ENCODE measurements around the gene TMEM212. TPM values are rescaled to one million over a fixed set of nuclear protein-coding genes. Genes with fewer than 3 reads are reported as not detected.

TMEM212 gene
- total RNA-seq, 4 donors from 2014 or later, result not detected

- Histone ChIP-seq H3K4me1 (peaks cover 10 to 13% of the 10 kb centered on the region in 2 donors), H3K27me3 (no peaks in the 10 kb centered on the region), H3K4me3 (no peak overlapping the region), H3K9me3 (no peaks in the 10 kb centered on the region), H3K27ac (no peak overlapping the region), H3K36me3 (no peaks in the 10 kb centered on the region)
- no peak for ATAC-seq
- no peak for DNase-seq
- TF ChIP-seq POLR2A (IDR thresholded peaks at IDR 0.05), result no peak
- intact Hi-C loops (cut with DNase I; ENCODE audit: low total_unique reads) (loop anchor here (10.0 kb wide), 1 partner anchor 654 kb away; no protein-coding TSS in a partner anchor), in situ Hi-C loops (cut with MboI; ENCODE audit: low sequenced_read_pairs in 4 of 4) (loop anchor here in 3 of 4 donors (10.0 to 25.0 kb wide), 3 partner anchors 194 to 498 kb away; no protein-coding TSS in a partner anchor)
Measured at GRCh38 chr3:171839270-171839669, 3.9 kb upstream of the TMEM212 start.

- H3K4me1 ChIP-seq, result peaks cover 2 to 3% of the 10 kb centered on the region in 2 donors
- H3K27ac ChIP-seq, result no peak overlapping the region
- no peak overlapping the region for H3K4me3 ChIP-seq
- DNase-seq (no peak), ATAC-seq (no peak)
- TF ChIP-seq POLR2A (IDR thresholded peaks at IDR 0.05), result no peak
- no peak for TF ChIP-seq CTCF (IDR thresholded peaks at IDR 0.05 in 4 of 5, conservative IDR thresholded peaks at IDR 0.05 in 1 of 5)
- intact Hi-C loops (cut with DNase I; ENCODE audit: low total_unique reads), result no loop called here
- H3K27me3 ChIP-seq, result no peaks in the 10 kb centered on the region
- in situ Hi-C loops (cut with MboI; ENCODE audit: low sequenced_read_pairs in 4 of 4), result loop anchor here in 2 of 4 donors (25.0 kb wide), 2 partner anchors 203 to 497 kb away; no protein-coding TSS in a partner anchor
- no peaks in the 10 kb centered on the region for H3K9me3 ChIP-seq
- no peaks in the 10 kb centered on the region for H3K36me3 ChIP-seq
Measured at GRCh38 chr3:171840445-171840810, 2.7 kb upstream of the TMEM212 start.

GRCh38 chr3:171840811-171841619 is 2.1 kb upstream of the TMEM212 start:
- ATAC-seq, result no peak
- intact Hi-C loops (cut with DNase I; ENCODE audit: low total_unique reads), result no loop called here
- in situ Hi-C loops (cut with MboI; ENCODE audit: low sequenced_read_pairs in 4 of 4), result loop anchor here in 2 of 4 donors (25.0 kb wide), 2 partner anchors 204 to 496 kb away; no protein-coding TSS in a partner anchor
- Histone ChIP-seq H3K4me3 (no peak overlapping the region), H3K4me1 (peaks cover 0 to 3% of the 10 kb centered on the region in 2 donors), H3K27ac (no peak overlapping the region), H3K27me3 (no peaks in the 10 kb centered on the region), H3K36me3 (no peaks in the 10 kb centered on the region), H3K9me3 (no peaks in the 10 kb centered on the region)
- no peak for DNase-seq
- TF ChIP-seq CTCF (IDR thresholded peaks at IDR 0.05 in 4 of 5, conservative IDR thresholded peaks at IDR 0.05 in 1 of 5) (no peak), POLR2A (IDR thresholded peaks at IDR 0.05) (no peak)

- no peak for DNase-seq
- Histone ChIP-seq H3K4me1 (peaks cover 0 to 3% of the 10 kb centered on the region in 2 donors), H3K9me3 (no peaks in the 10 kb centered on the region), H3K27me3 (no peaks in the 10 kb centered on the region), H3K4me3 (no peak overlapping the region), H3K27ac (no peak overlapping the region), H3K36me3 (no peaks in the 10 kb centered on the region)
- no peak for ATAC-seq
- intact Hi-C loops (cut with DNase I; ENCODE audit: low total_unique reads) (no loop called here), in situ Hi-C loops (cut with MboI; ENCODE audit: low sequenced_read_pairs in 4 of 4) (loop anchor here in 2 of 4 donors (25.0 kb wide), 2 partner anchors 204 to 496 kb away; no protein-coding TSS in a partner anchor)
- TF ChIP-seq POLR2A (IDR thresholded peaks at IDR 0.05) (no peak), CTCF (IDR thresholded peaks at IDR 0.05 in 4 of 5, conservative IDR thresholded peaks at IDR 0.05 in 1 of 5) (no peak)
Measured at GRCh38 chr3:171841620-171842000, 1.5 kb upstream of the TMEM212 start.

- intact Hi-C loops (cut with DNase I; ENCODE audit: low total_unique reads) (no loop called here), in situ Hi-C loops (cut with MboI; ENCODE audit: low sequenced_read_pairs in 4 of 4) (loop anchor here in 2 of 4 donors (25.0 kb wide), 2 partner anchors 208 to 492 kb away; no protein-coding TSS in a partner anchor)
- no peak overlapping the region for H3K27ac ChIP-seq
- ATAC-seq (no peak), DNase-seq (no peak)
- no peaks in the 10 kb centered on the region for H3K36me3 ChIP-seq
- H3K9me3 ChIP-seq, result no peaks in the 10 kb centered on the region
- no peaks in the 10 kb centered on the region for H3K27me3 ChIP-seq
- H3K4me1 ChIP-seq, result no peaks in the 10 kb centered on the region
- H3K4me3 ChIP-seq, result no peak overlapping the region
- no peak for TF ChIP-seq CTCF (IDR thresholded peaks at IDR 0.05 in 4 of 5, conservative IDR thresholded peaks at IDR 0.05 in 1 of 5)
- TF ChIP-seq POLR2A (IDR thresholded peaks at IDR 0.05), result no peak
Measured at GRCh38 chr3:171844873-171845272, 1.7 kb downstream of the TMEM212 start.
